GM21515 (cell line): Measurements from ENCODE around the gene MRPL36.
A peak's percentile ranks its signal among the peaks of the same experiment; 100 is the strongest.

Experiments used
- ATAC-seq: cut with Tn5 transposase; IDR thresholded peaks from one replicate; pipeline ENCODE4 v1.9.1; 2021; ENCODE audit not compliant: unreplicated experiment

The MRPL36 gene

DNA sequence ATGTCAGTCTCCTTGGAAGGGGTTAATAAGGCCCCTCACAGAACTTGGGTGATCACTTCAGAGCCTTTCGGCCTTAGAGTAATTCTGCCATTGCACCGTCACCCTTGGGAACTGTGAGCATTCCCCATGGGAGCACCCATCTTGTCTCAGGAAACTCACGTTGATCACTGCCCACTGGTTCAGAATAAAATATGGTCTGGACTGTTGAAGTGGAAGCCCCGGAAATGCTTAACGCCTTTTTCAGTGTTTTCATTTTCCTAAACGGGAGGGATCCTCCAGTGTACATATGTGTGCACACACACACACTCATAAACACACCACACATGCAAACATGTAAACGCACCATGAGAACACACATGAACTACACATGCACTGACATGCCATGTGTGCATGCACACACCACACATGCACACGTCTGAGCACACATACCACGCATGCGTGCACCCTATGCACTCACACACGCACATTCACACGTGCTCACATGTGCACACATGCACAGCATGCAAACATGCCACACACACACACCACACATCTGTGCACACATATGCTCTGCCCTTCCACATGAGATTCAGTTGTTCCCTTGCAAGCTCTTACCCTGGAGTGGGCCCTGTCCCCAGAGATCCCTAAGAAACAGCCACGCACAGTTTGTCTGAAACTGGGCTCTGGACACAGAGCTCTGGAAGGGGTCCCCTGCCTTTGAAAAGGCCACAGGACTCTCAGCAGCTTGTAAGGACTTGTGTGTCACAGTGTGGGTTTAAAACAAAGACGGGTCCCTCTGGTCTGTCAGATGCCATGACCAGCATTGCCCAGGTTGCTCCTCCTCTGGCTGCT lies 17.0 kb downstream of the MRPL36 start:
- ATAC-seq, result peak; percentile 7

DNA sequence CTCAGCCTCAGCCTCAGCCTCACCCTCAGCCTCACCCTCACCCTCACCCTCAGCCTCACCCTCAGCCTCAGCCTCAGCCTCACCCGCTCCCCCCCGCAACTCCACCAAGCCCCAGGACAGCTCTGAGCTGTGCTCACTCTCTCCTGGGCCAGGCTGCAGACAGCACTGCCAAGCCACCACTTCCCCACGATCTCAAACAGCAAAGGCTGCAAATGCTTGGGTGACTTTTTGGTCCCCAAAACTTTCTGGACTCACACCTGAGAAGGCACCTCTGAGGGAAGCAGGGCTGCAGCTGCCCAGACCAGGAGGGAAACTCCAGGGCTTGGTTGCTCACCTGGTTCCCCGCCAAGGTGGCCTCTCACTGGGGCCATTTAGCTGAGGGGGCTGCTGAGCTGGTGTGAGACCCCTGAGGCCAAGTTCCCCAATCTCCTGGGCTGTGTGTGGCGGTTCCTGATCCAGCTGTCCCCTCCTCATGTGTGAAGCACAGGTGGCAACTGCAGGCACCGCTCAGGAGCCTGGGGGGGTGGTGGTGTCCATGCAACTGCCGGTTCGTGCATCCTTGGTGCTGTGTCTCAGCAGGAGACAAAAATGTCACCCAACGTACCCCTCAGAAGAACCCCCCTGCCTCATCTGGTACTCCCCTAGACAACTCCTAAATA lies 17.8 kb downstream of the MRPL36 start:
- ATAC-seq, result no peak

DNA sequence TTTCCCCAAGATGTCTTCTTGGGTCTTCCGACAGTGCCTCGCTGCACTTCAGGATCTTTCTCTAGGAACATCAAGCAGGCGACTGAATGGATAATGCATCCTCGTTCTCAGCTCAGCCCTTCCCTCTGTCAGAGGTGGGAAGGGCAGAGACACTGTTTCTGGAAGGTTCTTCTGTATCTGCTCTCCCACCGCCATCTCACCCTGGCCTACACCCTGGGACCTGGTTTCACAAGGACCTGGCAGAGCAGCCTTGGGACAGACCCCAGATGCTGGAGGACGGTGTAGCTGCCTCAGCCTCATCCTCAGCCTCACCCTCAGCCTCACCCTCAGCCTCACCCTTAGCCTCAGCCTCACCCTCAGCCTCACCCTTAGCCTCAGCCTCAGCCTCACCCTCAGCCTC lies 18.5 kb downstream of the MRPL36 start:
- no peak for ATAC-seq

DNA sequence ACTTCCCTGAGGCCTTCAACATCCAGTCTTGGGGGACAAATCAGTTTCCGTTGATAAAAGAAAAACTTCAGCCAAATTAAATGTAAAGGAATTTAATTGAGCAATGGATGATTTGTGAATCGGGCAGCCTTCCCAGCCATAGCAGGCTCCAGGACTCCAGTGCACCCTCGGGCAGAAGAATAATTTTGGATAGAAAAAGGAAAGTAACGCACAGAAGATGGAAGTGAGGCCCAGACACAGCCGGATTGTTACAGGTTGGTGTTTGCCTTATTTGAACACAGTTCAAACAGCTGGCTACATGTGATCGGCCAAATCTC lies 19.1 kb downstream of the MRPL36 start:
- ATAC-seq, result no peak

DNA sequence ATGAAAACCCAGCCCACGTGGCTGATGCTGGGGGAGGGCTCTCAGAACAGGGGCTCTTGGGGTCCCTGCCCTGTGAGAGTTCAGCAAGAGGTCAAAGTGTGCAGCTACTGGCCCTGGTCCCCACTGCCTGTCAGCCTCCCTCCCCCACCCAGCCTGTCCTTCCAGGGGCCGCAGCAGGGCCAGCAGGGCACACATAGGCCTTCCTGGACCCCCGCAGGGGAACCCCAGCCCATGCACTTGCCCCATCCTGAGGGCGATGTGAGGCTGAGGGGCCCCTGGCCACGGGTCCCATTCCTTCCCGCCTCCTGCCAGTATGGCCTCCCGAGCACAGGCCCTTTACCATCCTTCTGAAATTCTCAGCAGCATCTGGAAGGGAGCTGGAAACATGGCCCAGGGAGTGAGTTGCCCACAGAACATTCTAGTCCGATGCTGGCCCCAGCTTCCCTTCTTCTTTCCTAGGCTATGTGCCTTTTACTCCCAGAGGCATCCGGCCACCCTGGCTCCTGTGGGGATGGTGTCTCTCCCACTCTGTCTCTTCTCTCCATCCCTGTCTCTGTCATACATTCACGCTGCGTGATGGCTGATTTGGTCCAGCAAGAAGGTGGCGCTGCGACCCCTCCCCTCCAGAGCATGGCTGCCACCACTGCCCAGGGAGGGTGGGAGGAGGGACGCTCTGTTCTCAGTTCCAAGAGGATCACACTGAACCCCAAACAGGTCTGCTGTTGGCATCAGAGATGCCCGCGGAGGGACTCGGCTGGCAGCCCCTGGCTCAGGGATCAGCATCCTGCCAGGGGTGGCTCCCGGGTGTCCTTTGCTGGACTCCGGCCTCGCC lies 19.6 kb downstream of the MRPL36 start:
- ATAC-seq, result no peak

DNA sequence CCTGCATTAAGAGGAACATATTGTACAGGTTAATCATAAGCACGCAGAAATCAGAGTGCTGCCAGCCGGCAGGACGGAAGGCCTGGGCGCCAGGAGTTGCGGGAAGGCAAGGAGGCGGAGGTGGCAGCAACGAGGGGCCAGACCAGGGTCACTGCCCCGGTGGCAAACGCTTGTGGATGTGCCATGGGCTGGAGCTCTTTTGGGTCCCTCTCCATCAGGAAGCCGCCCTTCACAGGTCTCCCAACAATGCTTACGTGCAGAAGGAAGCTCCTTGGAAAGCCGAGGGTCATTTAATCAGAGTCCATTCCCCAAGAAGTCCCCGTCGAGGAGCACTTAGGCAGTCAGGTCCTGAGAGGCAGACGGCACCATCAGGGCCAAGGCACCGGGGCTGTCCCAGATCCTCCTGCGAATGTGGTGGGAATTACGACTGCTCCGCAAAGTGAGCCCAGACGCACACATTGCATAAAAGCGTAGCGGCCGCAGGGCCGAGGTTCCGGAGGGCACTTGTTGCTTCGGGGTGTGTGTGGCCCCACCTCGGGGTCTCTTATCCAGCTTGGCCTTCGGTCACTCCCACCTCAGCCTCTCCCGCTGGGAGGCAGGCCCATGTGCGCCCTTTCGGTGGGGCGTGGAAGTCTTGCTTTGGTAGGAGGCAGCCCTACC lies 20.5 kb downstream of the MRPL36 start:
- no peak for ATAC-seq

DNA sequence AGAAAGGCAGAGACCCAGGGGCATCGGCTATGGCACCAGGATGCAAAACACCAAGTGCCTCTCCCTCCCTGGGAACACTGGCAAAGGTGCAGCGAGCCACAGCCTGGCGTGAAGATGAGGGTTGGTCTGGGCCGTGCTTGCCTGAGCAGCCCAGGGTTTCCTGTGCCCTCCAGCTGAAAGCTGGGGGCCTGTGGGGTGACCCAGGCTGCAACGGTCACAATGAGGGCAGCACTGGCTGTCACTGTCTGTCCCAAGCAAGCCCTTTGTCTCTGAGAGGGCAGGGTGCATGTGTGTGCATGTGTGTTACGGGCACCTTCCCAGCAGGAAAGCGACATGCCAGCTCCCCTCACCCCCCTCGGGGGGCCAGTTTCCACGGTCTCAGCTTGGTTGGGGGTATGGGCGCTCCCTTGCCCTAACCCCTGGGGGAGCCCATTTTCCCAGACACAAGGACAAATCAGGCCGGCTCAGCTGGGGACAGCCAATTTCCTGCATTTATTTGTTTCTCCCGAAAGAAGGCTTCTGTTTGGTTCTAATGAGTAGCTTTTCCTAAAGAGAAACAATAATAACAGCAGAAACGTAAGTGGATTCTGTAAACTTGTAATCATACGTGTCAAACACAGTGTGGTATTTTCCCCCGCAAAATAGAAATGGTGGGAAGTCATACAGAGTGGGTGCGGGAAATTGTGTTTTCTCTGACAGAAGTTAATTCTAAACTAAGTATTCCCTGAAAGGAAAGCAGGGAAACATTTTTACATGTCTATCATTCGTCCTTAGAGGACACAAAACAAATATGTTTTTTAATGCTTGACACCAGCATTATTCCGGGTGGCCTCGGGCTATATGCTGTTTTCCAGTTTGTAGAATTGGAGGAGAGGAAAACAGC lies 21.3 kb downstream of the MRPL36 start:
- no peak for ATAC-seq

DNA sequence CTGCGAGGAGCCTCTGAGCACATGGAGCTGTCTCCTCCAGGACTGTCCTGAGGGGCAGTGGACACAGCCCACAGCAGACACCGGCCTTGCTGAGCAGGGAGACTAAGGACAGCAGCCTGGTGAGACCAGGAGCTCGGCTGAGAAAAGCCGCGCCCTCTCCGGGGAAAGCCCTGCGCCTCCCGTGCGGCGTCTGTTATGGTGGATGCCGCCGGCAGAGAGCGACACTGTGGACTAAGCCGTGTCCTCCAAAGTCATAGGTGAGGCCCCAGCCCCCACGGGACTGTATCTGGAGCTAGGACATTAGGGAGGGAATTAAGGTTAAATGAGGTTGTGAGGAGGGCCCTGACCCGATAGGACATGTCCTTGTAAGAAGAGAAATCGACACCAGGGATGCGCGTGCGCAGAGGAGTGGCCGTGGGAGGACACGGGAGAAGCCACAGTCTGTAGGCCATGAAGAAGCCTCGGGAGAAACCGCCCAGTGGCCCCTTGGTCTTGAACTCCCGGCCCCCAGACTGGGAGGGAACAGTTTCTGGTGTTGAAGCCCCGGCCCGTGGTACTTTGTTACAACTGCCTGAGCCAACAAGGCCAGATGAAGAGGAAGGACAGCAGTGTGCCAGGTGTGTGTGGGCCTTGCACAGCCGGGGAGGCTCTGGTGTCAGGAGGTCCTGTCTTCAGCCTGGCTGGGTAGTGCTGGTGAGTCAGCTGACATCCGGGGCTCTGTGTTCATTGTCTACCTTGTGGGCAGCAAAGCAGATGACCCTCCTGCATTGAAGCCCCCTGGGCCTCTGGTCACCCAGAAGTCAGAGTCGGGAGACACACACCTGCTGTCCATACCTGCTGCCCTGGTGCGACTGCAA lies 22.1 kb downstream of the MRPL36 start:
- no peak for ATAC-seq

DNA sequence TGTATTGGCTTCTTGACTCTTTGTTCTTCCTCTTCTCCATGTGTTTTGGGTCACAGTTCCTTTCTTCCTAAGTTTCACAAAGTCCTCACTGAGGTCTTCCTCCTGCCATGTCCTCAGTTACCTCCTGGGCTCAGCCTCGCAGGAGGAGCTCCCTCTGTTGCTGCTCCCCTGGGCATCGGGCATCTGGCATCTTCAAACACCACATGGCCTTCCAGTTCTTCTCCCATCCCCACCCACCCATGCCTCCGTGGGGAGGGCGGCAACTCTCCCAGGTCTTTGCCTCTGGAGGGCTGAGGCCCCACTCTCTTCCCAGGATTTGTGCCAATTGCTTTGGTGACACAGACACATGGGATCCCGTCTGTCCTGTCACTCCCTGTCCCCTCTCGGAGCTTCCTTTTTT lies 22.8 kb downstream of the MRPL36 start:
- ATAC-seq, result no peak

DNA sequence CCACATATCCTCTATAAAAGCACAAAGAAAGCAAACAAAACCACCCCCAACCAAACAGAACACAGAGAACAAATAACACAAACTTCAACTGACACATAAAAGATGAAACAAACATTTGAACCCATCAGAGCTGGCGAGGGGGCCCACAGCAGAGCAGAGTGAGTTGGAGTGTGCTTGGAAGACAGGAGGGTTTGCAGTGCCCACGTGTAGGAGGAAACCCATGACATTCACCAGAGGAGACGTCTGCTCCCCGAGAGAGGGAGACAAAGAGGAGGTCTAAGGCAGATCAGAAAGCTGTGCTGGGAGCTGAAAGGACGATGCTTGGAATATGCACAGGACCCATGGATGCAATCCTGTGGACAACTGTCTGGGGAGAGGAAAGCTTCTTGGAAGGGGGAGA lies 27.0 kb downstream of the MRPL36 start:
- ATAC-seq, result no peak

DNA sequence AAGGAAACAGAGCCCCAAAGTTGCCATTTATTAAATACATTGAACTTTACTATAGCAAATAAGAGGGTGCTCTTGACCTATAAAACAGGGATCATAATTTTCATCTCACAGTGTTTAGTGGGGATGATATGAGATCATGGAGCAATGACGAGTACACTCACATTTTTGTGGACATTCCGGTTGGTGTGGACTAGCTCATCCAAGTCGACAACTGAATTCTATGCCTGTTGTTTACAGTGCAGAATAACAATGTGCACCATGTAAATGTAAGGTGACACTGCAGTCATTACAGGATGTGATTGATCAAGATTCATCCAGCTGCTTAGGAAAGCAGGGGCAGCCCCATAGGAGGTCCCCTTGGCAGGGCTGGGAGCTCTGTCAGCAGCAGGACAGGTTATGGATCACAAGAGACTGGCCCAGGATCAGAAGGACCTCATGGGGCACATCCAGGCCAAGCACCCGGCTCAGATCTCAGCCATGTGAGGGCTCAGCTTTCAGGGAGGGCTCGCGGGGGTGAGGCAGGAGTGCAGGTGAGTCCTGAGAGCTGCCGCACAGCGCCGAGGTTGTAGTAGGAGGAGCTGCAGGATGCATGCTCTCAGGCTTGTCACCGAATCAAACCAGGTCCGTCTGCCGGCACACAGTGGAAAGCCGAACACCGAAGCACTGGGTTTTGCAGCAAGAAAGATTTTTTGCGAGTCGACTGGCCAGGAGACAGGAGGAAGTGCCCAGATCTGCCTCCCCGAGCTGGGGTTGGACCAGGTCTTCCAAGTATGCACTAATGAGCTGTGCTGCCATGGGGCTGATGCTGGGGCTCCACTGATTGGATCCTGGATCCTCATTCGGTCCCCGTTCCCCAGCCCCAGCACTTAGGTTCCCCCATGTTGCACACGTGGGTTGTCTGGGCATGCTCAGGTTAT lies 28.2 kb downstream of the MRPL36 start:
- ATAC-seq, result no peak

DNA sequence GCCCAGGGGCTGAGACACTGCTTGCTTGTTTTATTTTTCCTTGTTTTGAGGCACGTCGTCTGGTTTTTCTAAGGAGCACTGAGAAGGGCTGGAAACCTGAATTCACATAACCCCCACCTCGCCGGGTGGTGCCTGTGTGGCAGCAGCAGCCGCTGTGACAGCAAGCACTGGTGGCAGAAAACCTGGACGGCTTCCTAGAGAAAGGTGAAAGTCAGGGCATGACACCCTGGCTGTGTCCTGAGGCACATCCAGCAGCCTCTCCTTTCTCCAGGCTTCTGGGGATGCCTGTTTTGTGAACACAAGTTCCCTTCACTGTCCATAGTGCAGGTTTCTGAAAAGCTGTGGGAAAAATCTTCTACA lies 29.2 kb downstream of the MRPL36 start:
- ATAC-seq, result no peak

DNA sequence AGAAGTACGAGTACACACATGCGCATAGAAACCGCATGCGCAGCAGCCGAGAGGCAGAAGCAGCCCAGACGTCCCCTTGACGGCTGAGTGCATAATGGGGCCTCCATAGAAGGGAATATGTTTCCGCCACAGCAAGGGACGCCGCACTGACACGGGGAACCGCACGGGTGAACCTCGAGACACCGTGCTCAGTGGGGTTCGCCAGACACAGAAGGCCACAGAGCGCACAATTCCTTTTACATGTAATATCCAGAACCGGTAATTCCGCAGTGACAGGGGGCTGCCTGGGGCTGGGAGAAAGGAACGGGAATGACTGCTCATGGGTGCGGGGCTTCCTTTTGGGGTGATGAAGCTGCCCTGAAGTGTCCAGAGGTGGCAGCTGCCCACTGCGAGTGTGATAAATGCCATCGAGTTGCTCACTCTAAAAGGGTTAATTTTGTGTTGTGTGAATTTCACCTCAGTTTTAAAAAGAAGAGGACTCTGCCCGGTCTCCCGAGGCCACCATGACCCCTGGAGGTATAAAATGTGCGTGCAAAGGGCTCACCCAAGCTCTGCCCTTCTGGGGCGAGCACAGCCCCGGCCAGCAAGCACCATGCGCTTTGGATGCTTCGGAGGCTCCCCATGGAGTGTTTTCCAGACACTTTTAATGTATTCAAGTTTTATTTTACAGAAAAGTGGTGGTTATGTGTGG lies 29.7 kb downstream of the MRPL36 start:
- ATAC-seq, result no peak

DNA sequence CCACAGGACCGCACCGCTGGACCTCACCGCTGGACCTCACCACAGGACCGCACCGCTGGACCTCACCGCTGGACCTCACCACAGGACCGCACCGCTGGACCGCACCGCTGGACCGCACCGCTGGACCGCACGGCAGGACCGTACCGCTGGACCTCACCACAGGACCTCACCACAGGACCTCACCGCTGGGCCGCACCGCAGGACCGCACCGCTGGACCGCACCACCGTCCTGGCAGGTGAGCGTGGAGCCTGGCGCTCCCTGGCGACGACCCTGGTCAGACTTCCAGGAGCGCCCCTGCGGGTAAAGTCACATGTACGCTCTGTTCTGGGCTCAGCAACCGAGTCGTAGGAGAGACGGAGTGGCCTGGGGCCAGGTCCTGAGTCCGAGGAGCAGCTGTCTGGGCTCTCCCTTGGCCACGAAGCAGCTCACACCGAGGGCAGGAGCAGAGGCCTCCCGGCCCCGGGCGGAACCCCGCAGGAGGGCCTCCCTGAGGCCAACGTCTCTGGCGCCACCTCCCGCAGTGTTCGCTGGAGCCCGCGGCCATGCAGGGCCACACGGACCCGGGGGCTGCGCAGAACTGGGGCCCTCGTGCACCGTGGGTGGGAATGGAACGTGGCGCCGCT lies 30.5 kb downstream of the MRPL36 start:
- ATAC-seq, result no peak

DNA sequence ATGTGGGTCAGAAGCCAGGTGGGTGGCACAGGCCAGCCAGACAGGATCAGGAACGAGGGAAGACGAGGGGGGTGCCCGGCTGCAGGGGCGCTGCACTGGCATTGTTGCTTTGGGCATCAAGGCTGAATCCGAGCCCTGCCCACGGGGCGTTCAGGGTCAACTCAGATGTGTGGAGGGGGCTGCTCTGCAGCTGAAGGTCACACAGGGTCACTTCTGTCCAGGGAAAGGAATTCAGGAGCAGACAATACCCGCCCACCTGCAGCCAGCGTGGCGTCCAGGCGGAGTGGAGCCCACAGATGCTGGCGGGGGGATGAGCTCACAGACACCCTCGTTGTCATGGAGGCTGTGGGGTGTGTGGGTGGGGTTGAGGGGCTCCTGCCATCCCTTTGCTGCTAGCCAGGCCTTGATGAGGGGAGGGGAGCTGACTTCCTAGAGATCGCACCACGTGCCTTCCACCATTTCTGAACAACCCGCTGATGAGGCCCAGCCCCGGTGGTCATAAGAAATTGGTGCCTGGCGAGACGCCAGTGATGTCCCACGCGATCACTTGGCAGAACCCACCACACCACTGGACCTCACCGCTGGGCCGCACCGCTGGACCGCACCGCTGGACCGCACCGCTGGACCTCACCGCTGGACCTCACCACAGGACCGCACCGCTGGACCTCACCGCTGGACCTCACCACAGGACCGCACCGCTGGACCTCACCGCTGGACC lies 31.2 kb downstream of the MRPL36 start:
- ATAC-seq, result no peak

DNA sequence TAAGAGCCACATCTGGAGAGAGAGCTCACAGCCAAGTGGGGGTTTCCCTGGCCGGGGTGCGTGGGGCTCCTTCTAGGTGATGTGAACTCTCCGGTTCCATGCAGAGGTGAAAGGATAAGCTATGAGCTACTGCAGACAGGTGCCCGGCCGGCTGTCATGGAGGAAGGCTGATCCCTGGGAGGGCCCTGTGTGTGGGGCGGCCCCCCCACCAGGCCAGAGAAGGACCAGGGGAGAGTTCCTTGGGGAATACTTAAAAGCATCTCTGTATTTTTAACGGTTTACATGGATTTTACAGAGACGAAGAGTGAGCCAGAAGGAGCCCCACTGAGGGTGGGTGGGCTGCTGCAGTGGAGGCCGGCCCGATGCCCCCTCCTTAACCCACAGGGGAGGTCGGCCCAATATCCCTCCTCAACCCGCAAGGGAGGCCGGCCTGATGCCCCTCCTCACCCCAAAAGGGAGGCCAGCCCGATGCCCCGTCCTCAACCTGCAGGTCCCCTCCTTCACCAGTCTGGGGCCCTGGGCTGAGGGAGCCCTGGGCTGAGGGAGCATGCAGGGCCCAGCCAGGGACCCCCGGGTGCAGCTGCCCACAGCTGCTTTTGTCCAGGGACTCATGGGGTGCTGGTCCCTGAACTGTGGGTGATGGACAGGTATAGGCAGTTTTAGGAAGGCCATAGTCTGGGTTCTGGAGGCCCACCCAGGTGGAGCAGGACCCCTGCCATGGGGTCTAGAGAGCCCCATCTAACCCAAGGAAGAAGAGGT lies 31.9 kb downstream of the MRPL36 start:
- ATAC-seq, result no peak
